Heart left ventricle (tissue), 16 donors: Measurements from ENCODE around the gene CAPN10. TPM values are rescaled to one million over a fixed set of nuclear protein-coding genes. Genes with fewer than 3 reads are reported as not detected.
A peak's percentile ranks its signal among the peaks of the same experiment; 100 is the strongest.

Experiments used
- ATAC-seq, 4 donors: fragments of 200-7000 bp; cut with Tn5 transposase; one replicate each; pipeline ENCODE4 v1.9.1; 2020 to 2022; ENCODE audit warnings: moderate library complexity in 4 of 4, mild to moderate bottlenecking in 3 of 4, moderate number of reproducible peaks in 1 of 4
- DNase-seq, 5 donors: peaks; one replicate each; pipeline ENCODE4 v3.0.0-alpha.2; 2020
- H3K27ac ChIP-seq, 12 donors: fragments of 200-600 bp; sonication (generic) in 4 of 12; one replicate each; pipeline versions ENCODE4 v1.5.0 to v1.8.0; 2016 to 2022; ENCODE audit warnings: mild to moderate bottlenecking in 2 of 12
- H3K27me3 ChIP-seq, 9 donors: fragments of 200-600 bp; sonication (generic) in 2 of 9; one replicate each; pipeline versions ENCODE4 v1.5.1 to v1.8.0; 2016 to 2022; ENCODE audit warnings: mild to moderate bottlenecking in 3 of 9
- H3K36me3 ChIP-seq, 9 donors: fragments of 200-600 bp; sonication (generic) in 2 of 9; one replicate each; pipeline versions ENCODE4 v1.5.0 to v1.8.0; 2018 to 2022; ENCODE audit warnings: mild to moderate bottlenecking in 2 of 9
- H3K4me1 ChIP-seq, 12 donors: fragments of 200-600 bp; sonication (generic) in 4 of 12; one replicate each; pipeline versions ENCODE4 v1.5.0 to v1.8.0; 2016 to 2022; ENCODE audit warnings: mild to moderate bottlenecking in 3 of 12
- H3K4me3 ChIP-seq, 12 donors: fragments of 200-600 bp; sonication (generic) in 4 of 12; one replicate each; pipeline versions ENCODE4 v1.5.0 to v1.8.0; 2017 to 2022; ENCODE audit warnings: mild to moderate bottlenecking in 9 of 12, moderate library complexity in 4 of 12
- H3K9me3 ChIP-seq, 12 donors: fragments of 200-600 bp; sonication (generic) in 4 of 12; one replicate each; pipeline versions ENCODE4 v1.5.0 to v1.8.0; 2016 to 2022; ENCODE audit warnings: mild to moderate bottlenecking in 1 of 12
- CTCF ChIP-seq, 12 donors: fragments of 200-600 bp; sonication (generic) in 4 of 12; IDR thresholded peaks; one replicate each; pipeline versions ENCODE4 v1.5.0 to v1.8.0; 2018 to 2022; ENCODE audit warnings: antibody characterized with exemption in 12 of 12, mild to moderate bottlenecking in 5 of 12
- POLR2A ChIP-seq, 2 donors: fragments of 450-650 bp; IDR thresholded peaks; one replicate each; pipeline ENCODE4 v1.6.1; 2017; ENCODE audit warnings: antibody characterized with exemption in 2 of 2, mild to moderate bottlenecking in 2 of 2, moderate library complexity in 2 of 2
- WGBS, 4 donors: extraction: QIAGEN DNeasy Blood & Tissue Kit in 2 of 4; methylation state at CpG; one replicate each; pipeline versions ENCODE4 v1.1.5 to v1.1.7; 2013 to 2018; 5-methylcytosine and 5-hydroxymethylcytosine counted together
- intact Hi-C, 10 donors: fragments of 100-400 bp; cut with DNase I; formaldehyde crosslinking; loops; one replicate each; pipeline versions ENCODE4 v1.11.1 to v1.14.2; 2022
- polyA plus RNA-seq, 2 donors: library from polyadenylated mRNA; stranded (reverse); fragments of 200-250 nt; gene quantifications; one replicate each; pipeline ENCODE4 v1.2.3, GENCODE V29; 2013
- total RNA-seq, 9 donors: library from RNA; depleted of rRNA in 2 of 9; stranded (reverse); fragments of >200 nt in 2 of 9; fragmentation: NEBNext Ultra II Directional in 3 of 9; extraction: Animal tissue kit (Norgen Biotek cat#: 25700) in 3 of 9; gene quantifications; one replicate each; pipeline versions ENCODE4 v1.1.0 to v1.2.4, GENCODE V29; 2016 to 2023
- donor health status: ischemic (EF 13 %, LVEDD 7.1; RV severe dilation, severe dysfunction).
- donor health status: healthy with polysubstance abuse.
- donor health status: DM: no; HTN: yes; CAD: no.
- donor health status: DM: no; HTN: no; CAD: no.
- donor health status: ischemic (EF 25% LVEDD 6.9; RV normal size, moderate dysfunction).
- donor health status: ischemic (EF 25% LVEDD 5.7; RV mildly dilated, moderate dysfunction).
- donor health status: healthy.
- donor health status: DM: yes; HTN: yes; CAD: no.
- donor health status: ischemic (EF 35%, LVEDD 5.7; RV mildly dilated, moderate dysfunction).
- donor health status: nonischemic (EF 11% LVEDD 7.7; RV severe dilation, severe dysfunction).
- donor health status: DM: yes; HTN: yes; CAD: no.
- donor health status: PGD.
- donor health status: ischemic (EF 29% LVEDD 5.4; RV normal size, mild dysfunction).
- donor health status: nonischemic (EF 23%, LVEDD 6.1; RV moderate dilation, normal function).

Gene CAPN10
- total and polyA plus RNA-seq, 11 donors = 14.9 to 39.7 (median 21.9) TPM

GRCh38 chr2:240604939-240605716 lies 18.6 kb downstream of the CAPN10 start:
- Histone ChIP-seq H3K27ac (no peak overlapping the region), H3K9me3 (no peaks in the 10 kb centered on the region), H3K36me3 (peaks cover 0 to 12% (median 0%) of the 10 kb centered on the region in 9 donors), H3K27me3 (no peaks in the 10 kb centered on the region), H3K4me1 (peaks cover 0 to 10% (median 5%) of the 10 kb centered on the region in 12 donors), H3K4me3 (no peak overlapping the region)
- WGBS, 4 donors = 85 to 92% (median 90%) methylated on average over 15 to 19 of the region's 19 CpGs
- intact Hi-C loops = no loop called here
- TF ChIP-seq CTCF (IDR thresholded peaks at IDR 0.05) = no peak
- no peak for TF ChIP-seq POLR2A (IDR thresholded peaks at IDR 0.05)
- DNase-seq = peak in 2 of 5 donors; percentile 12 to 19
- ATAC-seq = peak in 1 of 4 donors; percentile 11

GRCh38 chr2:240605867-240606743 lies 19.6 kb downstream of the CAPN10 start:
- TF ChIP-seq CTCF (IDR thresholded peaks at IDR 0.05) = no peak
- TF ChIP-seq POLR2A (IDR thresholded peaks at IDR 0.05) = no peak
- peak in 2 of 5 donors; percentile 6 to 19 for DNase-seq
- intact Hi-C loops = no loop called here
- WGBS, 4 donors = 80 to 90% (median 85%) methylated on average over 7 to 12 of the region's 12 CpGs
- H3K9me3 ChIP-seq = no peaks in the 10 kb centered on the region
- H3K27ac ChIP-seq = no peak overlapping the region
- H3K36me3 ChIP-seq = peaks cover 0 to 4% (median 0%) of the 10 kb centered on the region in 9 donors
- H3K27me3 ChIP-seq = no peaks in the 10 kb centered on the region
- H3K4me1 ChIP-seq = peaks cover 0 to 10% (median 5%) of the 10 kb centered on the region in 12 donors
- no peak for ATAC-seq
- no peak overlapping the region for H3K4me3 ChIP-seq

- peak in 3 of 5 donors; percentile 9 to 21 (median 20) for DNase-seq
These were observed 25.2 kb downstream of the CAPN10 start for GRCh38 chr2:240611601-240612210.

More at GRCh38 chr2:240611601-240612210, 25.2 kb downstream of the CAPN10 start:
- ATAC-seq = no peak
- peaks cover 0 to 22% (median 0%) of the 10 kb centered on the region in 12 donors for H3K4me1 ChIP-seq
- no peak overlapping the region for H3K4me3 ChIP-seq
- no peaks in the 10 kb centered on the region for H3K27me3 ChIP-seq
- no peak for TF ChIP-seq CTCF (IDR thresholded peaks at IDR 0.05)
- TF ChIP-seq POLR2A (IDR thresholded peaks at IDR 0.05) = no peak
- H3K27ac ChIP-seq = peak overlapping the region in 1 of 12 donors; percentile 69
- intact Hi-C loops = no loop called here
- no peaks in the 10 kb centered on the region for H3K36me3 ChIP-seq
- H3K9me3 ChIP-seq = no peaks in the 10 kb centered on the region
- WGBS, 4 donors = 90 to 97% (median 93%) methylated on average over 10 of the region's 10 CpGs
